HG02852 (cell line): ENCODE results near the gene NOL4.
"Not testable (repeated sequence)": the region's sequence is repeated elsewhere in the genome, so short reads cannot be mapped to it uniquely, and the experiment has no call there.

Source experiments
- ATAC-seq: cut with Tn5 transposase; IDR thresholded peaks from one replicate; pipeline ENCODE4 v1.9.1; 2021; ENCODE audit warnings: mild to moderate bottlenecking, moderate library complexity; ENCODE audit not compliant: unreplicated experiment

Gene NOL4

GRCh38 chr18:34224423-34225217, at the start of gene NOL4:
NOL4 (minus strand) TSS chr18:34224913; CDS start chr18:34223253, 1,660 bp downstream.
- no peak for ATAC-seq

GRCh38 chr18:34266029-34266428, 41.3 kb upstream of the NOL4 start:
- ATAC-seq = not testable (repeated sequence)

GRCh38 chr18:34261865-34262780, 37.4 kb upstream of the NOL4 start:
- no peak for ATAC-seq

GRCh38 chr18:34258176-34258575, 33.5 kb upstream of the NOL4 start:
- ATAC-seq = no peak

GRCh38 chr18:34251919-34252318, 27.2 kb upstream of the NOL4 start:
- ATAC-seq = no peak

- no peak for ATAC-seq
Measured at GRCh38 chr18:34248727-34249126, 24.0 kb upstream of the NOL4 start.

GRCh38 chr18:34242739-34243138, 18.0 kb upstream of the NOL4 start:
- ATAC-seq = no peak

- not testable (repeated sequence) for ATAC-seq
Measured at GRCh38 chr18:34233781-34234388, 9.2 kb upstream of the NOL4 start.

- ATAC-seq = no peak
Measured at GRCh38 chr18:34225218-34225553, 473 bp upstream of the NOL4 start.

- no peak for ATAC-seq
Measured at GRCh38 chr18:34223893-34224422, 755 bp downstream of the NOL4 start.

- no peak for ATAC-seq
Measured at GRCh38 chr18:34223164-34223892, 1.4 kb downstream of the NOL4 start.

GRCh38 chr18:34222307-34223163, 2.2 kb downstream of the NOL4 start:
- peak; percentile 65 for ATAC-seq

GRCh38 chr18:34221971-34222306, 2.8 kb downstream of the NOL4 start:
- peak; percentile 14 for ATAC-seq

GRCh38 chr18:34220081-34220815, 4.5 kb downstream of the NOL4 start:
- ATAC-seq = no peak

GRCh38 chr18:34219651-34220050, 5.1 kb downstream of the NOL4 start:
- no peak for ATAC-seq

- ATAC-seq = no peak
Measured at GRCh38 chr18:34212511-34212910, 12.2 kb downstream of the NOL4 start.

GRCh38 chr18:34207344-34207851, 17.3 kb downstream of the NOL4 start:
- ATAC-seq = no peak

- no peak for ATAC-seq
Measured at GRCh38 chr18:34203866-34204265, 20.8 kb downstream of the NOL4 start.

- ATAC-seq = no peak
Measured at GRCh38 chr18:34196256-34196655, 28.5 kb downstream of the NOL4 start.
